ENCODE measurements around the gene TARBP1. TPM values are rescaled to one million over a fixed set of nuclear protein-coding genes. Genes with fewer than 3 reads are reported as not detected.

TARBP1 gene
- total RNA-seq, 1 donor from 2014 or later, result 39.6 TPM

DNA sequence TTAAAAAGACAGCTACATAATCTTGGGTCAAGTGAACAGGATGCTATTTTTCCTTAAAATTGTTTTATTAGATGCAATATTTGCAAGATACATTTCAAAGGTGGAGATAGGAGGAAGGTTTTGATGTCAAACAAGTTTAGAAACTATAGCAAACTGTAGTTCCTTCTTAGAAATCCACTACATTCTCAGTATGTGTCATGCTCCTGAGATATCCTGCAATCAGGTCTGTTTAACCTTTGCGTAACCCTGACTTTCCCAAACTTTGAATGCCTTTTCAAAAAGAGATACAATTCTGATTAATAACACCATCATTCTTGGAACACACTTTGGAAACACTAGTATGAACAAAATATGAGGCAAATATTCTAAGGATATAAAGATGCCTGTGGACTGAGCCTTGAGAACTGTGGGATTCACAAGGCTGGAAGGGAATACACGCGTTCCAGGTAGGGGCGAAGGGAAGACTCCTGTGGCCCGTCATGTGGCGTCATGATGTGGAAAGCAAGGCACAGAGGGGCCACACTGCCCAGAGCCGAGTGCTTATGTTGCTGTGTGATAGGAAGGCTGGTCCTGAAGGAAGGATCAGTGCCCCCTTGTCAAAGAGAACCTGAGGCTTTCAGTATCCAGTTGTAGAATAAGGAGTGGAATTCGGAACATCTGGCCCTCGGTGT, 19.6 kb upstream of the TARBP1 start:
- TF ChIP-seq, protein P1, sequence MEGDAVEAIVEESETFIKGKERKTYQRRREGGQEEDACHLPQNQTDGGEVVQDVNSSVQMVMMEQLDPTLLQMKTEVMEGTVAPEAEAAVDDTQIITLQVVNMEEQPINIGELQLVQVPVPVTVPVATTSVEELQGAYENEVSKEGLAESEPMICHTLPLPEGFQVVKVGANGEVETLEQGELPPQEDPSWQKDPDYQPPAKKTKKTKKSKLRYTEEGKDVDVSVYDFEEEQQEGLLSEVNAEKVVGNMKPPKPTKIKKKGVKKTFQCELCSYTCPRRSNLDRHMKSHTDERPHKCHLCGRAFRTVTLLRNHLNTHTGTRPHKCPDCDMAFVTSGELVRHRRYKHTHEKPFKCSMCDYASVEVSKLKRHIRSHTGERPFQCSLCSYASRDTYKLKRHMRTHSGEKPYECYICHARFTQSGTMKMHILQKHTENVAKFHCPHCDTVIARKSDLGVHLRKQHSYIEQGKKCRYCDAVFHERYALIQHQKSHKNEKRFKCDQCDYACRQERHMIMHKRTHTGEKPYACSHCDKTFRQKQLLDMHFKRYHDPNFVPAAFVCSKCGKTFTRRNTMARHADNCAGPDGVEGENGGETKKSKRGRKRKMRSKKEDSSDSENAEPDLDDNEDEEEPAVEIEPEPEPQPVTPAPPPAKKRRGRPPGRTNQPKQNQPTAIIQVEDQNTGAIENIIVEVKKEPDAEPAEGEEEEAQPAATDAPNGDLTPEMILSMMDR (IDR thresholded peaks at IDR 0.05; ENCODE audit: unreplicated experiment), result no peak
- Mint-ChIP-seq H3K36me3 (ENCODE audit: low read depth, unreplicated experiment) (no peaks in the 10 kb centered on the region), H3K4me1 (ENCODE audit: unreplicated experiment) (peaks cover 19% of the 10 kb centered on the region), H3K4me3 (ENCODE audit: unreplicated experiment) (peak overlapping the region; percentile 42), H3K9me3 (ENCODE audit: unreplicated experiment) (no peaks in the 10 kb centered on the region), H3K27ac (ENCODE audit: unreplicated experiment) (no peak overlapping the region), H3K27me3 (ENCODE audit: unreplicated experiment) (peaks cover 3% of the 10 kb centered on the region)
- no peak for DNase-seq (ENCODE audit: low spot score)

DNA sequence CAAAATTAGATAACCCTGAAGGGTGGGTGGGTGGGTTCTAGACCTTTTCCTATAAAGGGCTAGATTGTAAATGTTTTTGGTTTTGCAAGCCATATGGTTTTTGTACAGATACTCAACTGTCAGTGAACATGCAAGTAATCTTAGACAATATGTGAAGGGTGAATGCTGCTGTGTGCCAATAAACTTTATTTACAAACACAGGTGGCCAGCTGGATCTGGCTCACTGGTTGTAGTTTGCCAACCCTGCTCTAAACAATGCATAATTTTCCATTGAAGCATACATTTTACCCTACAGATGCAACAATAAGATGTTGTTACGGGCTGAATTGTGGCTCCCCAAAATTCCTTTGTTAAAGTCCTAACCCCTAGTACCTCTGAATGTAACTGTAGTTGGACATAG, 18.6 kb upstream of the TARBP1 start:
- Mint-ChIP-seq H3K27ac (ENCODE audit: unreplicated experiment) (no peak overlapping the region), H3K4me1 (ENCODE audit: unreplicated experiment) (peaks cover 19% of the 10 kb centered on the region), H3K36me3 (ENCODE audit: low read depth, unreplicated experiment) (no peaks in the 10 kb centered on the region)

DNA sequence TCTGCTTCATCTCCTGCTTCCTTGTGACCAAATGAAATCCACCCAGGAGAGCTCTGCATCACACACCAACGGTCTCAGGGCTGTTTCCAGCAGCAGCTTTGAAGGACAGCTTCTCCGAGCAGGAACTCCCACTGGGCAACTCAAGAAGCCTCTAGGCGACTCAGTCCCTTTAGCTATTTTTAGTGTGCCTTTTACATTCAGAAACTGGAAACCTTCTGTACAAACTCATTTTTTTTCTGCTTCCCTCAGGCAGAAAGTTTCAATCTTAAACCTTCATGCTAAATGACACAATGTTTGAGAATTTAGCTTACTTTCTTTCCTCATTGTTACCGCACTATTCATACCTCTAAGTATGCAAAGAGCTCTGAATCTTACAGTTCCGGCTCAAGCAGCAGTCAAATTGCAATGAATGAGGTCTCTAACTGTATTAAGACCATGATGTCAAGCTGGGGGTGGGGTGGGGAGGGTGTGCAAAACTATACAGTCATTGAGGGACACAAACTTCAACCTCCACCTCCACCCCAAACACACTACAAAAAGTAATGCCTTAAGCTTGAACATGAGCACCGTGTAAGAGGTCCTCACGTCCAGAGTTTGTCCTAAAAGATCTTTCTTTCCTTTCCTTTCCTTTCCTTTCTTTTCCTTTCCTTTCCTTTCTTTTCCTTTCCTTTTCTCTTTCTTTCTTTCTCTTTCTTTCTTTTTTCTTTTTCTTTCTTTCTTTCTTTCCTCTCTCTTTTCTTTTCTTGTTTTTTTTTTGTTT, 16.4 kb upstream of the TARBP1 start:
- Mint-ChIP-seq H3K27ac (ENCODE audit: unreplicated experiment) (no peak overlapping the region), H3K4me3 (ENCODE audit: unreplicated experiment) (no peak overlapping the region), H3K4me1 (ENCODE audit: unreplicated experiment) (peaks cover 23% of the 10 kb centered on the region), H3K9me3 (ENCODE audit: unreplicated experiment) (no peaks in the 10 kb centered on the region), H3K36me3 (ENCODE audit: low read depth, unreplicated experiment) (no peaks in the 10 kb centered on the region), H3K27me3 (ENCODE audit: unreplicated experiment) (peaks cover 2% of the 10 kb centered on the region)
- TF ChIP-seq, protein P1 (IDR thresholded peaks at IDR 0.05; ENCODE audit: unreplicated experiment), result no peak
- no peak for DNase-seq (ENCODE audit: low spot score)

More for the DNA sequence above, 18.6 kb upstream of the TARBP1 start:
- Mint-ChIP-seq H3K27me3 (ENCODE audit: unreplicated experiment) (peaks cover 2% of the 10 kb centered on the region), H3K9me3 (ENCODE audit: unreplicated experiment) (no peaks in the 10 kb centered on the region), H3K4me3 (ENCODE audit: unreplicated experiment) (no peak overlapping the region)
- TF ChIP-seq, protein P1 (IDR thresholded peaks at IDR 0.05; ENCODE audit: unreplicated experiment), result no peak
- DNase-seq (ENCODE audit: low spot score), result no peak

DNA sequence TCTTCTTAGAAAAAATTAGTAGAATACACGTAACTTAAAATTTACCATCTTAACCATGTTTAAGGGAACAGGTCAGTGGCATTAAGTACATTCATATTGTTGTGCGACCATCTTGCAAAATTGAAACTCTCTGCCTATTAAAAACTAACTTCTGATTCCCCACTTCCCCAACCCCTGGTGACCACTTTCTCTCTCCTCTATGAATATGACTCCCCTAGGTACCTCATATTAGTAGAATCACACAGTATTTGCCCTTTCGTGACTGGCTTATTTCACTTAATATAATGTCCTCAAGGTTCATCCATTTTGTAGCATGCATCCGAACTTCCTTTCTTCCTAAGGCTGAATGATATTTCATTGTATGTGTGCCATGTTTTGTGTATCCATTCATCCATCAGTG, 15.1 kb upstream of the TARBP1 start:
- peaks cover 11% of the 10 kb centered on the region for H3K4me1 Mint-ChIP-seq (ENCODE audit: unreplicated experiment)
- no peak for DNase-seq (ENCODE audit: low spot score)
- no peaks in the 10 kb centered on the region for H3K36me3 Mint-ChIP-seq (ENCODE audit: low read depth, unreplicated experiment)
- no peak overlapping the region for H3K4me3 Mint-ChIP-seq (ENCODE audit: unreplicated experiment)
- TF ChIP-seq, protein P1 (IDR thresholded peaks at IDR 0.05; ENCODE audit: unreplicated experiment), result no peak
- H3K9me3 Mint-ChIP-seq (ENCODE audit: unreplicated experiment), result no peaks in the 10 kb centered on the region
- peaks cover 2% of the 10 kb centered on the region for H3K27me3 Mint-ChIP-seq (ENCODE audit: unreplicated experiment)
- no peak overlapping the region for H3K27ac Mint-ChIP-seq (ENCODE audit: unreplicated experiment)

Measured in endothelial cell (in vitro differentiated cells).